ENCODE data around the gene FSTL5.
A peak's percentile ranks its signal among the peaks of the same experiment; 100 is the strongest.

Gene FSTL5

DNA sequence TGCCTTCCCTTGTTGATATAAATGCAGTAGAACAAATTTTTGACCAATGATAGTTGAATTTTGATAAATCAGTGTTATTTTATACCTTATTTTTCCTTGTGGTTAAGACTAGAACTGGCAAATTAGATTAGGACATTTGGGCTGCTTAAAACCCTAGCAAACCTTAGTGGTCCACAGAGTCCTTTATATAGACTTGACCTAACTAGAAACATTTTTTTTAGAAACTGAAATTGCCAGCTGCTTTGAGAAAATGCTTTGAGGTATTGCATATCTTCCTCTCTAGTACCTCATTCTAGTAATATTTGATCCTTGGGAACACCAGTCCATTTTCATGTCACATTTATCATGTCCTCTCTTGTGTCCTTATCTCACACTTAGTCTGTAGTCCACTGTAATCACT, 580.3 kb downstream of the FSTL5 start:
- DNase-seq (ENCODE audit: low read depth, low spot score) = no peak

DNA sequence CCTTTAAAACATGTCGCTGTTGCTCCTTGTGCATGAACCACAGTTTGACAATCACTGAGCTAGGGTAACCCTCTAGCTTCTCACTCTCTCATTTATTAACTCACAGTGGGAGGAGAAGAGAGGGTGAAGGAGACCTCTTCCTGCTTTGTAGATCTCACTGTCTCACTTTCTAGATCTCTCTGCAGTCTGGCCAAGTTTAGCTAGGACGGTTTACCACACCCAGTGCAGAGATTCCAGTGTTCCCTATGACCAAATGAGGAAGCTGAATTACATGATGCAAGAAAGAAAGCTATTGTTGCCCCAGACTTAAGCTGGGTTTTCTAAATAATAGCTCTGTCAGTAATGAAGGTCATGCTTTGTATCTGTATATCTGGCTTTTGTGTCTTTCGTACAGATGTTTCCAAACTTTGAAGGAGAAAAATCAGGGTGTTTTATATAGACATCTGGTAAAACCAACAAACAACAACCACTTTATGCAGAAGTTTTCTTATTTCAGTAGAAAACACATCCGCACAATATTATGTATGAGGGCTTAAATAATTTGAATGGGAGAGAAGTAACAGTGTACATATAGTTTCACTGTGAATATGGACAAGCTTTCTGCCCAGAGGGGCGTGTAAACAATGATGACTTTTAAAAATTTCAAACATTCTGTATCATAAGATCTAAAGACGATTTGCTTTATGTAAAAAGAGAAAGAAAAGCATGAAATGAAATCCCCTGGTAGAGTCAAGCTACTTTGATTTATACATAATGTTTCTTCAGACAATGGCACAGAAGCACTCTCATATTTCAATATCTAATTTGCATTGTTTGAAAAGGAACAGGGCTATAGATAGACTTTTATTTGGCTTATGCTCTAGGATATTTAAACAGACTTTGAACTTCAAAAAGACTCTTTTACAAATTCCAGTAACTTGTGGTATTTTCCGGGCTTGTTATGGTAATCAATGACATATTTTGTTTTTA, 582.3 kb downstream of the FSTL5 start:
- peak; percentile 9 for DNase-seq (ENCODE audit: low read depth, low spot score)

DNA sequence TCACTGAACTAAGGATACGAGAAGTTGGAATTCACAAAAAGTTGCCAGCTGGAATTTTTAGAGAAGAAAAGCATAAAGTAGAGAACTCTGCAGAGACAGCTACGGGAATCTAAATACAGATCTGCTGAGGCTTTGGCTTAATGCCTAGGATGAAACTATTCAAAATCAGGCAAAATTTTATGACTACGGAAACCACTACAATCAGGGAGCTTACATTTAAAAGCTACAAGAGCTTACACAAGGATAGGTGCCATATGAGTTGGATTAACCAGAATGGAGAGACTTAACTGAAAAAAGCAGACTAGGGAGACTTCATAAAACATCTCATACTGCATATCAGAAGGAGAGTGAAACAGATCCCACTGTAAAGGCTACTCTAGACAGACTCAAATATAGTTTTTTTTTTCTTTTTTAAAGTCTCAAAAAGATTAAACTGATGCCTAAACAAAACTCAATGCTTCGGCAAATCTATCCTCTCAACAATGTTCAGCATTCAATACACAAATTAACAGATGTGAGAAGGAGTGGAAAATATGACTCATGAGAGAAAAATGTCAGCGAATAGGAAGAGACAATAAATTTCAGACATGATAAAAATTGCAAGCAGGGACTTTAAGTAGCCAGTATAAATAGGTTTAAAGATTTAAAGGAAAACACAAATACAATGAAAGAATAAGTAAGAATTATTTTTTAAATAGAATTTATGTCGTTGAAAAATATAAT, 586.1 kb downstream of the FSTL5 start:
- peak; percentile 61 for DNase-seq (ENCODE audit: low read depth, low spot score)

DNA sequence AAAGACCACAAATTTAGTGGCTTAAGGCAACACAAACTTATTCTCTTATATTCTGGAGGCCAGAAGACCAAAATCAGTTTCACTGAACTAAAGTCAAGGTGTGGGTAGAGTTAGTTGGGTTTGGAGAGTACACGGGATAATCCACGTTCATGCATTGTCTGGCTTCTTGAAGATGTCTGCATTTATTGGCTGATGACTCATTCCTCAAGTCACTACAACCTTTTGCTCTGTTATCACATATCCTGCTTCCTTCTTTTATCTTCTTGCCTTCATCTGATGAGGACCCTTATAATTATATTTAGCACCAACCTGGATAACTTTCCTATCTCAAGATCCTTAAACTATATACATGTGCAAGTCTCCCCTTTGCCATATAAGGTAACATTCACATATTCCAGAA, 590.0 kb downstream of the FSTL5 start:
- DNase-seq (ENCODE audit: low read depth, low spot score) = no peak

DNA sequence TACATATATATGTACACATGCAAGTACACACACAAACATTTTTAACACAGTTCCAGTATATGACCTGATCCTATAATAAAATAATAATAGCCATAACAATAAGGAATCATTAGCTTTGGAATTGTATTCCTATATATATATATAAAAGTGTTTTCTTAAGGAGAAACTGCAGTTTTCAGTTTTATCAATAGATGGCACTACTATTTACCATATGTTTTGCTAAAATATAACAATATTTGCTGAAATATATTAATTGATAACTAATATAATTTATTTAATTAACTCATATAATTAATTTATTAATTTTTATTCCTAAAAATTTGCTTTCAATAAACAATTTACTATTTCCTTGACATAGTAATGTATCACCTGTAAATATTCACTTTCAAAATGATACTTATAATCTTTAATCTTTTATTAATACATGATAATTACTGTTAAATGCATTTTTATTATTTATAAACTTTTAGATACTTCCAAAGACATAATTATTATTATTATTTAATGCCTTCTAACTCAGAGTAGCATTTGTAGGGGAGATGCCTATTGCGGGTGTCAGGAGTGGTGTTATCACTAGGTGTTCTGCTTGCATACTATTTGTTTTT, 599.5 kb downstream of the FSTL5 start:
- peak; percentile 29 for DNase-seq (ENCODE audit: low read depth, low spot score)

DNA sequence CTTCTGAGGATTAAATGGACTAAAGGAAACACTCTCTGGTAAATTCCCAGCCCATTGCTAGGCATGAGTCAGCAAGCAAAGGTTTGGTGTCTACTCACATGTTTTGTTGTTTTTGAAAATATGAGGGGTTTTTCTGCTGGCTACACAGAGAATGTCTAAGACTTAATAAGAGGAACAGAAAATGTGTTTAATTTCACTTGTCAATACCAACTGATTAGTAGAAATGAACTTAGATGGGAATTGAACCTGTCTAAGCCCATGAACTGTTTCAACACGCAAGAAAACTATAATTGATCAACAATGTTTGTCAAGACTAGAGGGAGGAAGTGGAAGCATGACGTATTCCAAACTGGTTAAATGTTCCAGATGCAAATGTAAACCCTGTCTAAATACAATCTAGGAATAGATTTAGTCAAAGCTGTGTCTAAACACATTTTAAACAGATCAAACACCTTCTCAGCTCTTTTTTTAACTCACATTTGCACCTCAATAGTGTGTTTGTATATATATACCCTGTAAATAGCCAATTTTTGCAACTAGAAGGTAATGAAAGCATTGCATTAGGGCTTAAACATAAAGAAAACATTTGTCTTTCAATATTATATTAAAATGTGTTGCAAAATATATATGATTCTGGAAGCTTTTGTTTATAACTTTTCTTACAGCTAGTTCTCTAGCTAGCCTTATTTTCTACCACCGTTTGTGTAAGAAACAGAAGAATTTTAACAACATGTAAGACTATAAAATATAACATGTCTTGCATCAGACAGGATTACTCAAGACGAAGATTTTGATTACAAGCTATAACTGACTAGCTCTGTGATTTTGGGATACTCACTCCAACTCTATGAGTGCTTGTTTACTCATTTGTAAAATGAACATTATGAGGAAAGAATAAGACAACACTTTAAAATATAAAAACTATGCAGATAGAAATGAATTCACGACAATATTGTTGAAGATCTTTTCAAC, 607.8 kb downstream of the FSTL5 start:
- DNase-seq (ENCODE audit: low read depth, low spot score) = peak; percentile 76

DNA sequence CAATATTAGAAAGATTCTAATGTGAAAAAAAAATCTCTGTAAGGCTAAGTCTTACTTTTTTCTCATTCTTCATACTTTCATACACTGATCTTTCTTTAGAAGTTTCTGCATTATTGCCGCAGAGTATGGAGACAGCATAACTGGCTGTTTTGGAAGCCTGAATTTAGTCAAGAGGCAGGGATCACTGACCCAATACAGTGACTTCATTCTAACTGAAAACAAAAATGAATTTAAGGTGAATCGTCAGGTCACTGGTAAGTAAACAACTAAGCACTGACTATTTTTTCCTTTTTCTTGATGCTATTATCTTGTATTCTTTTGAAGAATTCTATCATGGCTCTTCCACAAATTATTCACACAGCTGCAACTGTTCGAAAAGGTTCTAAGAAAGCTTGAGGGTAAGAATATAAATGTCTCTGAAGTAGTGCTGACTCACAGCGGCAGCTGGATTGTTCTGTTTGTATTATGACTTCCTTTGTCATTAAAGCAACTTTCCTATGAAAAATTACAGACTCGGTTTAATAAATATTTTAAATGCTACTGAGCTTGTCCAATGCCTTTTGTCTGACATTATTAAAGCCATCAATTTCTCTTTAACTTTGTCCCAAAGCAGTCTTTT, 609.3 kb downstream of the FSTL5 start:
- DNase-seq (ENCODE audit: low read depth, low spot score) = peak; percentile 57

DNA sequence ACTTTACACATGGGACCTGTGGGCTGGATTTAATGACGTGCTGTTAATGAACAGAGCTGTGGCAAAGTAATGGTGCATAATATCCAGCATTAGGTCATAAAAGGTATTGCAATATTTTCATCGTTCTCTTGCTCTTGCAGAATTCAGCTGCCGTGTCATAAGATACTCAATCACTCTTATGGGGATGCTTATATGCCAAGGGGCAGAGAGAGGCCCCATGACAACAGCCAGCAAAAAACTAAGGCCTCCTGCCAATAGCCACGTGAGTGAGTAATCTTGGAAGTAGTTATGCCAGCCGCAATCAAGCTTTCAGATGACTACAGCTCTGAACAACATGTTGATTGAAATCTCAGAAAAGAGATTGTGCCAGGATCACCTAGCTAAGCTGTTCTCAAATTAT, 616.9 kb downstream of the FSTL5 start:
- DNase-seq (ENCODE audit: low read depth, low spot score) = no peak

DNA sequence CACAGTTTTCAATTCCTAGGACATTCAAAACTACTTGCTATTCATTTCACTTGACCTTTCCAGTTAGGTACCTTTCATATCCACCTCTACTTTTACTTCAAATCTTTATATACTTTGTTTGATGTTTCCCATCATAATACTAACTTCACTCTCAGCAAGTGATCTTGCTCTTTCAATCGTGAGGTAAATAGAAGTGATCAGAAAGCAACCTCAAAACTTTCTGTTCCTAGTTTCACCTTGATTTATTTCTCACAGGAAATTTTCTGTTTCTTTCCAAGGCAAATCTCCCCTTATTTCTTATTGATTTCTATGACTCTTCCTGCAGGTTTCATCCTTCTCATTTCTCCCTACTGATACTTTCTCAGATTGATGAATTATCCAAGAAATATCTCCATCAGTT, 623.5 kb downstream of the FSTL5 start:
- no peak for DNase-seq (ENCODE audit: low read depth, low spot score)

DNA sequence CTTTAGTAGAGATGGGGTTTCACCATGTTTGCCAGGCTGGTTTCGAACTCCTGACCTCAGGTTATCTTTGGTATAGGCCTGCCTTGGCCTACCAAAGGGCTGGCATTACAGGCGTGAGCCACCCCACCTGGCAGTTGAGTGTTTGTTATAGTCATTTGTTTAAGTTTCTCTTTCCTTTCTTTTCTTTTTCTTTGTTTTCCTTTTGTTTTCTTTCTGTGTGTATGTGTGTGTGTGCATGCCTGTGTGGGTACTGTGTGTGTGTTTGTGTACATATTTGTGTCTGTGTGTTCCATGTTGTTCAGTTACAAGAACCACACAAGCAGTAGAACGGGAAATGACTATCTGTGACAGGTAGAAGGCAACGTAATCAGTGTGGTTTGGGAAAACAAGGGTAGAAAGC, 624.9 kb downstream of the FSTL5 start:
- no peak for DNase-seq (ENCODE audit: low read depth, low spot score)

DNA sequence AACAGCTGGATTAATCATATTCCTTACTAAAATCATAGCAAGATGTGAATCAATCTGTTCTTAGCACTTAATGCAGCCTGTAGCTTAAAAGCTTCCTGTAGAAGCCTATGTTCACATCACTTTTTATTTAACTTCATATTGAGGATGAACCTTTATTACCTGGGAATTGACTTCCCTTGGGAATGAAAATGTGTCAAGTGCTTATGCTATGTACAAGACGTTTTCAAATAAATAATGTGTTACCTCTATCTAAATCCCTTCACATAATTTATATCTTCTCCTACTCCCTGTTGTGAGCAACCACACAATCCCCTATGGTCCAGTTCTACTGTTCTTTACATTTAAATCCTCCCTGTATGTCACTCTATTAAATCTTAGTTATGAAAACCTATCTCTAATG, 633.1 kb downstream of the FSTL5 start:
- DNase-seq (ENCODE audit: low read depth, low spot score) = no peak

DNA sequence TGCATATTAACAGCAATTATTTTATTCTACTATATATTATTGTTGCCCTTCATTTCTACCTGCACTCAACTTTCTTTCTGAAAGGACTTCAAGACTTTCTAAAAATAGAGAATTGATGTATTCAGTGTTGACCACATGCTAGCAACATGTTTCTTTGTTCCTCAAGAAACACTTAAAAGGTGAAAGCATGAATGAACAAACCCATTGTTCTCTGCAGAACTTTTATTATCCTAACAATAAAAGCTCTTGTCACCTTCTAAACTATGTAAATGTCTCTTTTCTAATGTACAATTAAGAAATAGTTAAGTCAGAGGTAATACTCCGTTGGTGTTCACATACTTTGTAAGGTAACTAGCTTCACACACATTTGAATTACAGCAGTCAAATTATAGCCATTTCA, 638.7 kb downstream of the FSTL5 start:
- DNase-seq (ENCODE audit: low read depth, low spot score) = no peak

DNA sequence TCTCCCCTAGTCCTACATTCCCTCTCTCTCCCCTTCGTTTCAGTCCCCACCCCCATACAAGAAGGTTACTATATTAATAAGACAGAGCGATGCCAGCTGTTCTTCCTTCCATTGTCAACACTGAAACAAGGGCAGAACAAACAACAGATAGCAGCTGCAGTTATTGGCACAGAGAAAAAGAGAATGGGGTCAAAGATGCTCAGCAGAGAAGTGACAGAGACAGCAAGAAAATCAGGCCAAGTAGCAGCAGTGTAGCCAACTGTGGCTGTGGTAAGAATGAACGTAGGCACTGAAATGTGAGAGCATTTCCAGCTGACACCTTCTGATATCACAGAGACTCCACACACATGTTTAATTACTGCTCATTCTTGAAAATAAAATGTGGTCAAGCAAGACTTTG, 641.8 kb downstream of the FSTL5 start:
- no peak for DNase-seq (ENCODE audit: low read depth, low spot score)

DNA sequence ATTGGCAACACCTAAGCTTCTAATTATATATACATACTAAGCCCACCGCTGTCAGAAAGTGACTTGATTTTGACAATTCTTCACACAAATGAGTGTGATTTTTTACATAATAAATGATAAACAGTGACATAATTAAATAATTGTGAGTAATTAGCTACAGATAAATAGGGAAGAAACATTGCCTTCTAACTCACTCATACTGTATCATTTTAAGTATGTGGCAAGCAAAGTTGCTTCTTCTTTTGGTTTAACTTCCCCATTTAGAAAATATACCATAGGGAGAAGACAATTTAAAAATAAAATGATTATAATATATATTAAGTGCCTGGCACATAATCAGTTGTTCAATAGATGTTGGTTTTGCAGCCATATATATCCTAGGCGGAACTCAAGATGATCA, 644.2 kb downstream of the FSTL5 start:
- no peak for DNase-seq (ENCODE audit: low read depth, low spot score)

DNA sequence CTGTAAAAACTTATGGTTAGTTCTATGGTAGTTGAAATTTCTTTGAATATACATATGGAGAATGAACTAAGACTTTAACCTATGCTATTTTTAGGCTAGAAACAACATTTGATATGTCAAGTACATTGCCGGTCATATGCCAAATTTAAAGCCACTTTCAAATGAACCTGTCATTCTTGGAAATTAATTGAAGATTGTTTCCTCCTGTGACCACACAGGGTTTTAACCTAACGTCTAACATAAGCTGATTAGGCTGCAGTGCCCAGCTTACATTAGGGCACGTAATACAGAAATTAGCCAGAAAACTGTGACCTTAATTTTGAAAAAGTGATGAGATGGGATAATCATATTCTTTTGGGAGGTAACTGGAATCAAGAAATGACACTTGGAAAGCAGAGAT, 645.9 kb downstream of the FSTL5 start:
- no peak for DNase-seq (ENCODE audit: low read depth, low spot score)

DNA sequence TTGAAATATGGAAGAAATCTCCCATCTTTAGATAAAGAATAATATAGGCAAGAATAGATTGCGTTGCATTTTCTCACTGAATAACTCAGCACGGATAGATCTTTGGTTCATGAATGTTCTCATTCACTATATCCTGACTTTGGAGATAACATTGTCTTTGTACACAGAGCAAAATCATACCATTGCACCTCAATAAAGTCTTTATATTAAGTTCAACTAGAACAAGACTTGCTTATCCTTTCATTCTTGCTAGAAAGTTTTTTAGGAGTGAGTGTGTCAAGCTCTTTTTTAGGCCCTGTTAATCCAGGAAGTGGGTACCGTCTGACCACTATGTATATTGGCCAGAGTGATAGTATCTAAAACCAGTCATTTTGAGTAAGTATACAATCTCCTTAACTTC, 658.7 kb downstream of the FSTL5 start:
- DNase-seq (ENCODE audit: low read depth, low spot score) = no peak

DNA sequence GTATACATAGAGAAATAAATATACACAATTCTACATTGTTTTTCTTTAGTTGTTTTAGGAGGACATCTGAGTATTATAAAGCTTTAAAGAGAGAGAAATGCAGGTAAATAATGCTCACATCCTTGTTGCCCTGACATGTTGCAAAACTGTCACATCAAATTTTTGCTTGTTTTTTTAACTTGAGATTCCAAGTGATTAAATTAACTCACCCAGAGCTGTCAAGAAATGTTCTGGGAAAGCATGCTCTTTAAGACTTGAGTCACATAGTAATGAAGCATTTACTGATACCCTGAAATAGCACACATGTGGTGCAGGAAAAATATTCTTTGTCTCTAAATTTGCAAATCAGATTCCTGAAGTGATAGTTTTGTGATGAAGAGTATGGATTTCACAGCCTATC, 665.6 kb downstream of the FSTL5 start:
- peak; percentile 6 for DNase-seq (ENCODE audit: low read depth, low spot score)

DNA sequence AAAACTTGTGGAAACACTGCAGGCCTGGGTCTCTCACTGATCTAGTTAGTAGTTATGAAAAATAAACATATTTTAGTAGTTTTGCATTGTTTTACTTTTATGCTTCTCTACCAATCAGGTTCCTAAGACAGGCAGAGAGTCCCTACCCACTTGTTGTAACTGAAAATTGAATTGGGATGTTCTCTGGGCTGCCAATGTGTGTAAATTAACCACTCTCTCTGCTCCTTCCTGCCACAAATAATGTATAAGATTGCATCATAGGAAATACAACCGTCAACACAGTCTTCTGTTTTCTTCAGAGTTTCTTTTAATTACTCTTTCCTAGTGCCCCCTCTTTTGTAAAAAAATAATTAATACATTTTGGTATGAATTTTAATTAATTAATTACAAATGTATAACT, 677.3 kb downstream of the FSTL5 start:
- no peak for DNase-seq (ENCODE audit: low read depth, low spot score)

DNA sequence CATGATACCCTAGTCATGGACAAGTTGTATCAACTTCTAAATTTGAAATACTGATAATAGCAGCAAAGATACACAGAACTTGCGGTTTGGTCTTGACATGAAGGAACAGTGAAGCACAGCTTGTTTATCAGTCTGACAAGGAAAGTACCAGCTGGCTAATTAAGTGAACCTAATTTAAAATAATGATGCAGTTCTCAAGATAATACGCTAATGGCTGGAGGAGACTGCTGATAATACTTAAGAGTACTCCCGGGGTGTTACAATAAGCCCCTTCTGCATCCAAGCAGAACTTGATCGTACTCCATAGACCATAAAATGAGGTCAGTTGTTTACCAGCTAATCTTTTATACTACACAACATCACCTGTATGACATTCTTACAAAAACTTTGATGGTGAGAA, 697.5 kb downstream of the FSTL5 start:
- DNase-seq (ENCODE audit: low read depth, low spot score) = no peak

DNA sequence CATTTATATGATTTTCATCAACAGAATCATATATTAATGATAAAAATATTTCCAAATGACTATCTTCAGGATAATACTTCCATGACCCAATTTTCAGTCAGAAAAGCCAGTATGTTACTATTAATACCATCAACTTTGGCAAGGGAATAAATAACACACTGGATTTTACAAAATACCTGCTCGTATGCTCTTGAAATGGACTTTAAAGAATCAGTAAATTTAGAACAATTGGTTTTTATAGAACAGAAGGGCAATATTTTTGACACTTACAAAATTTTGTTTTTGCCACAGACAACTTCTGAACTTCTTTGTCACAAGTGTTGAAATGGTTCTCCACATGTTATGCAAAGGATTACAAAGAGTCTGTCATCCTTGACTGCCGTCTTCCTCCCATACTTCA, 700.4 kb downstream of the FSTL5 start:
- no peak for DNase-seq (ENCODE audit: low read depth, low spot score)

DNA sequence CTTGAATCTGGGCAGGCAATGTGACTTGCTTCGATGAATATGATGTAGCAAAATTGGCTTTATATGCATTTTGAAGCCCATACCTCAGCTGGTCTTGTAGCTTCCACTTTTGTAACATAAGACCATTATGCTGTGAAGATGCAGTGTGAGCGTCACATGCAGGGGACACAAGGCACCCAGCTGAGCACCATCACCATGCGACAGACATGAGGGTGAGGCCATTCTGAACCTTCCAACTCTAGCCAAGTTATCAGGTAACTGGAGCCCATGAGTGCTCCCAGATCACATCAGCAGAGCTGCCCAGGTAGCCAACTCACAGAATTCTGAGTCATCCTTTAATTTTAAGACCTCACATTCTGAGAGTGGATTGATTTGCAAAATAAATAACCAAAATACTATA, 705.9 kb downstream of the FSTL5 start:
- peak; percentile 4 for DNase-seq (ENCODE audit: low read depth, low spot score)
